ENCODE data around the gene S100A13.

The S100A13 gene

GRCh38 chr1:153659656-153660055 lies 32.4 kb upstream of the S100A13 start:
- no peak for TF ChIP-seq RARB (CRISPR knock-in tag; IDR thresholded peaks at IDR 0.05)
- no peak for ATAC-seq

- peak; percentile 13 for ATAC-seq
- no peak for TF ChIP-seq ZNF565 (CRISPR knock-in tag; conservative IDR thresholded peaks at IDR 0.05; ENCODE audit: low read depth)
- TF ChIP-seq BACH2 (CRISPR knock-in tag; IDR thresholded peaks at IDR 0.05; ENCODE audit: borderline replicate concordance) = no peak
- no peak for TF ChIP-seq PPARA (CRISPR knock-in tag; IDR thresholded peaks at IDR 0.05; ENCODE audit: borderline replicate concordance)
- TF ChIP-seq CSRNP3 (CRISPR knock-in tag; IDR thresholded peaks at IDR 0.05) = no peak
- no peak for TF ChIP-seq ZNF70 (CRISPR knock-in tag; IDR thresholded peaks at IDR 0.05)
- TF ChIP-seq OSR1 (CRISPR knock-in tag; IDR thresholded peaks at IDR 0.05) = no peak
- no peak for TF ChIP-seq TOX (CRISPR knock-in tag; IDR thresholded peaks at IDR 0.05; ENCODE audit: borderline replicate concordance)
- TF ChIP-seq SNAI2 (CRISPR knock-in tag; IDR thresholded peaks at IDR 0.05) = no peak
- TF ChIP-seq TCF4 (CRISPR knock-in tag; IDR thresholded peaks at IDR 0.05; ENCODE audit: borderline replicate concordance) = no peak
- no peak for TF ChIP-seq ZNF8 (CRISPR knock-in tag; IDR thresholded peaks at IDR 0.05)
These were observed 31.9 kb upstream of the S100A13 start for GRCh38 chr1:153659175-153659534.

- ATAC-seq = peak; percentile 98
- TF ChIP-seq, protein P1, sequence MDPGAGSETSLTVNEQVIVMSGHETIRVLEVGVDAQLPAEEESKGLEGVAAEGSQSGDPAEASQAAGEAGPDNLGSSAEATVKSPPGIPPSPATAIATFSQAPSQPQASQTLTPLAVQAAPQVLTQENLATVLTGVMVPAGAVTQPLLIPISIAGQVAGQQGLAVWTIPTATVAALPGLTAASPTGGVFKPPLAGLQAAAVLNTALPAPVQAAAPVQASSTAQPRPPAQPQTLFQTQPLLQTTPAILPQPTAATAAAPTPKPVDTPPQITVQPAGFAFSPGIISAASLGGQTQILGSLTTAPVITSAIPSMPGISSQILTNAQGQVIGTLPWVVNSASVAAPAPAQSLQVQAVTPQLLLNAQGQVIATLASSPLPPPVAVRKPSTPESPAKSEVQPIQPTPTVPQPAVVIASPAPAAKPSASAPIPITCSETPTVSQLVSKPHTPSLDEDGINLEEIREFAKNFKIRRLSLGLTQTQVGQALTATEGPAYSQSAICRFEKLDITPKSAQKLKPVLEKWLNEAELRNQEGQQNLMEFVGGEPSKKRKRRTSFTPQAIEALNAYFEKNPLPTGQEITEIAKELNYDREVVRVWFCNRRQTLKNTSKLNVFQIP (CRISPR knock-in tag; IDR thresholded peaks at IDR 0.05; ENCODE audit: borderline replicate concordance, low read depth) = no peak
- TF ChIP-seq PPARA (CRISPR knock-in tag; IDR thresholded peaks at IDR 0.05; ENCODE audit: borderline replicate concordance) = no peak
- TF ChIP-seq PATZ1 (CRISPR knock-in tag; IDR thresholded peaks at IDR 0.05; ENCODE audit: borderline replicate concordance) = no peak
- TF ChIP-seq GLIS3 (CRISPR knock-in tag; IDR thresholded peaks at IDR 0.05) = no peak
- no peak for TF ChIP-seq TOX (CRISPR knock-in tag; IDR thresholded peaks at IDR 0.05; ENCODE audit: borderline replicate concordance)
- TF ChIP-seq CSRNP3 (CRISPR knock-in tag; IDR thresholded peaks at IDR 0.05) = no peak
These were observed 31.3 kb upstream of the S100A13 start, which contains the start of gene SNAPIN for GRCh38 chr1:153658400-153659174. TSS of gene SNAPIN (plus strand) at chr1:153658703. CDS start at chr1:153658744, 41 bp downstream.

GRCh38 chr1:153655333-153655732 lies 28.0 kb upstream of the S100A13 start:
- TF ChIP-seq ISL1 (CRISPR knock-in tag; IDR thresholded peaks at IDR 0.05) (no peak), ZNF565 (CRISPR knock-in tag; conservative IDR thresholded peaks at IDR 0.05; ENCODE audit: low read depth) (no peak), TCF4 (CRISPR knock-in tag; IDR thresholded peaks at IDR 0.05; ENCODE audit: borderline replicate concordance) (no peak), PATZ1 (CRISPR knock-in tag; IDR thresholded peaks at IDR 0.05; ENCODE audit: borderline replicate concordance) (no peak), ESRRG (CRISPR knock-in tag; IDR thresholded peaks at IDR 0.05) (no peak), RARB (CRISPR knock-in tag; IDR thresholded peaks at IDR 0.05) (no peak), OSR1 (CRISPR knock-in tag; IDR thresholded peaks at IDR 0.05) (no peak), ZFP3 (CRISPR knock-in tag; IDR thresholded peaks at IDR 0.05) (no peak), TSHZ2 (CRISPR knock-in tag; IDR thresholded peaks at IDR 0.05) (no peak), BACH2 (CRISPR knock-in tag; IDR thresholded peaks at IDR 0.05; ENCODE audit: borderline replicate concordance) (no peak), SNAI2 (CRISPR knock-in tag; IDR thresholded peaks at IDR 0.05) (no peak), ZFP30 (CRISPR knock-in tag; IDR thresholded peaks at IDR 0.05) (no peak), ZNF70 (CRISPR knock-in tag; IDR thresholded peaks at IDR 0.05) (no peak), ZNF8 (CRISPR knock-in tag; IDR thresholded peaks at IDR 0.05) (no peak)
- TF ChIP-seq, protein P1 (CRISPR knock-in tag; IDR thresholded peaks at IDR 0.05; ENCODE audit: borderline replicate concordance, low read depth) = no peak

More at GRCh38 chr1:153655333-153655732, 28.0 kb upstream of the S100A13 start:
- no peak for ATAC-seq
